ENCODE results near the gene EDDM3A. TPM values are rescaled to one million over a fixed set of nuclear protein-coding genes. Genes with fewer than 3 reads are reported as not detected.
"Not testable (repeated sequence)": the region's sequence is repeated elsewhere in the genome, so short reads cannot be mapped to it uniquely, and the experiment has no call there.

Gene EDDM3A
- total RNA-seq, 2 experiments from 2014 or later = not detected

DNA sequence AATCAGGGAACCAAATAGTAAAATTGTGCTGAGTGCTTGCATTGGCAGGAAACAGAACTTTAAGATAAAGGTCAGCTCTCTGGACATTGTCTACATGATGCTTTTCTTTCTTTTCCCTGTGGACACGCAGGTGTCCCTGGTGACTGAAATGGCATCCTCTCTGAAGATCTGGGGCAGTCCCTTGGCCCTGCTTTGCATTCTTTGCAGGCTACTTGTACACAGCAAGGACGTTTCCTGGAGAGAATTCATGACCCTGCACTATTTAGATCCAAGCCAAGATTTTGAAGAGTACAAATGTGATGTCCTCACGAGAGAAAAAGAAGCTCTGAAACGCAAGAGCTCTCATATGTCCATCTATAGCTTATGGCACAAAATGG, 11.3 kb upstream of the EDDM3A start:
- ChIA-PET POLR2A (no interaction called here), CTCF (no interaction called here)
- Mint-ChIP-seq H3K4me3 (no peak overlapping the region), H3K27ac (no peak overlapping the region), H3K9me3 (ENCODE audit: insufficient read depth) (no peaks in the 10 kb centered on the region), H3K4me1 (ENCODE audit: low read depth) (no peaks in the 10 kb centered on the region), H3K36me3 (ENCODE audit: low read depth) (no peaks in the 10 kb centered on the region), H3K27me3 (ENCODE audit: low read depth) (no peaks in the 10 kb centered on the region)
- DNase-seq = no peak
- ATAC-seq = no peak

DNA sequence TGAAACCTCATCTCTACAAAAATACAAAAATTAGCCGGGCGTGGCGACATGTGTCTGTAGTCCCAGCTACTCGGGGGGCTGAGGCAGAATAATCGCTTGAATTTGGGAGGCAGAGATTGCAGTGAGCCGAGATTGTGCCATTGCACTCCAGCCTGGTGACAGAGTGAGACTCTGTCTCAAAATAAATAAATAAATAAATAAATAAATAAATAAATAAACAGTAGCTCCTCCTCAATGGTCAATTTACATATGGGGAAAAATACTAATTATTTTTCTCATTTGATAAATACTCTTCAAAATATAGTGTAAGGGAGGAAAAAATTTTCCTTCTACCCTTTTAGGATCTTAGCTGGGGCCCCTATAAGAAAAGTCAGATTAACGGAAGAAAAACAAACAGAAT, 7.4 kb upstream of the EDDM3A start:
- H3K27me3 Mint-ChIP-seq (ENCODE audit: low read depth); POLR2A ChIA-PET; ATAC-seq: not testable (repeated sequence)

DNA sequence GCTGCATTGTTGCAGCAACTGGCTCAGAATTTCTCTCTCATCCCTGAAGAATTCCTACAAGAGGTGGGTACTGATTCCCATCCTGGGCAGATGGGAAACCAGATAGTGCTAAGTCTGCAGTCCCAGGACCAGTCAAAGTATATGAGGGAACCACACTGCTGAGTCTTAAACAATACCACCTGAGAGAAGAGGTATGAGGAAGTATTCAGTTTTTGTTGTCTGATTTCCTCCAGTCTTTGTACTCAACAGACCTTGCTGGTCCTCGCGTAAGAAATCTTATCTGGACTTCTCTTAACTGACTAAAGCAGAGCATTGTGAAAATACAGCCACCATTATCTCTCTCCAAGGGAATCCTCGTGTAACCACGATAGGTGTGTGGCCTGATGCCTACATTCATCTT, 3.6 kb upstream of the EDDM3A start:
- no peaks in the 10 kb centered on the region for H3K9me3 Mint-ChIP-seq (ENCODE audit: insufficient read depth)
- no peak overlapping the region for H3K27ac Mint-ChIP-seq
- POLR2A ChIA-PET = no interaction called here

More for the DNA sequence above, 7.4 kb upstream of the EDDM3A start:
- DNase-seq; H3K4me1 Mint-ChIP-seq (ENCODE audit: low read depth); H3K9me3 Mint-ChIP-seq (ENCODE audit: insufficient read depth); H3K4me3 Mint-ChIP-seq; H3K27ac Mint-ChIP-seq; H3K36me3 Mint-ChIP-seq (ENCODE audit: low read depth): not testable (repeated sequence)
- CTCF ChIA-PET = interaction anchor here (1.0 to 1.8 kb wide), 3 partner anchors 22 to 135 kb away, joined by 3 to 5 read pairs (median 5); no protein-coding TSS in a partner anchor

DNA sequence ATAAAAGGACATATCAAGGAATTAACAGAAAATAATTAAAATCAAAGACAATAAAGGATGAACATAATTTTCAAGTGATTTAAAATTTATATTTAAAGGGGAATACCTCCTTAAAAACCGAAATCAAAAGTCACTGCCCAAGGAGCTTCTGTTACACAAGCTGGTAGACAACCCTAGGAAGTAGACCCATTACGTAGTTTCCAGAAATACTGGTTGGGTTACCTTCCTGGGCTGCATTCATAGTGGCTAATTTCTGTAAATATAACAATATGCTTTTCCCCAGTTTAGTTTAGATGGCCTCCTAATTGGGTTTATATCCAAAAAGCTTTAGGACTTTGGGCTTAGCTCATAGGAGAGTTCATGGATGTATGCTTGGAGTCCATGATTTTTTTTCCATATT, 2.1 kb upstream of the EDDM3A start:
- Mint-ChIP-seq H3K27ac (no peak overlapping the region), H3K9me3 (ENCODE audit: insufficient read depth) (no peaks in the 10 kb centered on the region), H3K36me3 (ENCODE audit: low read depth) (no peaks in the 10 kb centered on the region), H3K4me3 (no peak overlapping the region), H3K27me3 (ENCODE audit: low read depth) (peaks cover 6% of the 10 kb centered on the region), H3K4me1 (ENCODE audit: low read depth) (no peaks in the 10 kb centered on the region)
- ATAC-seq (no peak), DNase-seq (no peak)
- POLR2A ChIA-PET = no interaction called here
- CTCF ChIA-PET = interaction anchor here (1.4 kb wide), 1 partner anchor 228 kb away, joined by 3 read pairs; no protein-coding TSS in a partner anchor

More for the DNA sequence above, 3.6 kb upstream of the EDDM3A start:
- CTCF ChIA-PET = interaction anchor here (0.7 kb wide), 1 partner anchor 229 kb away, joined by 4 read pairs; no protein-coding TSS in a partner anchor
- Mint-ChIP-seq H3K4me3 (no peak overlapping the region), H3K4me1 (ENCODE audit: low read depth) (no peaks in the 10 kb centered on the region), H3K27me3 (ENCODE audit: low read depth) (peaks cover 6% of the 10 kb centered on the region), H3K36me3 (ENCODE audit: low read depth) (no peaks in the 10 kb centered on the region)
- ATAC-seq (no peak), DNase-seq (no peak)

DNA sequence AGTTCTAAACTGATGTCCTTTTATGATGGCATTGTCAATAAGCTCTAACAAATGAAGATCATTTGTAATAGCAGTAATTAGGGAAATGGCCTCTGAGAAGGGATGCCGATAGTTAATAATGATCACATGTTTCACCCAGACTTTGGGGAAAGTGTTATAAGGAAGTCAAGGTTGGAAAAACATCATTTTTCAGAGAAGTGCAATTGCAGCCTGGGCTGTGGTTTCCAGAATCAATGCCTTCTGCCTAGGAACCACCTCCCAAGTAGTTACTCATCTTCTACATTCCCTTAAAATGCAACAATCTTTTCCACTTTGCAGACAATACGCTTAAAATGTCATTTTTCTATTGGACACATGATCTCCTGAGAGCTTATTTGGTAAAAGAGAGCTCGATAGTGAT, 879 bp downstream of the EDDM3A start:
- H3K36me3 Mint-ChIP-seq (ENCODE audit: low read depth) = no peaks in the 10 kb centered on the region
- ChIA-PET POLR2A (no interaction called here), CTCF (interaction anchor here (1.0 to 1.5 kb wide), 2 partner anchors 27 to 111 kb away, joined by 3 to 5 read pairs; no protein-coding TSS in a partner anchor)
- H3K4me3 Mint-ChIP-seq = no peak overlapping the region
- H3K27ac Mint-ChIP-seq = no peak overlapping the region
- no peak for ATAC-seq
- H3K27me3 Mint-ChIP-seq (ENCODE audit: low read depth) = peaks cover 8% of the 10 kb centered on the region
- DNase-seq = no peak
- no peaks in the 10 kb centered on the region for H3K4me1 Mint-ChIP-seq (ENCODE audit: low read depth)
- H3K9me3 Mint-ChIP-seq (ENCODE audit: insufficient read depth) = no peaks in the 10 kb centered on the region

DNA sequence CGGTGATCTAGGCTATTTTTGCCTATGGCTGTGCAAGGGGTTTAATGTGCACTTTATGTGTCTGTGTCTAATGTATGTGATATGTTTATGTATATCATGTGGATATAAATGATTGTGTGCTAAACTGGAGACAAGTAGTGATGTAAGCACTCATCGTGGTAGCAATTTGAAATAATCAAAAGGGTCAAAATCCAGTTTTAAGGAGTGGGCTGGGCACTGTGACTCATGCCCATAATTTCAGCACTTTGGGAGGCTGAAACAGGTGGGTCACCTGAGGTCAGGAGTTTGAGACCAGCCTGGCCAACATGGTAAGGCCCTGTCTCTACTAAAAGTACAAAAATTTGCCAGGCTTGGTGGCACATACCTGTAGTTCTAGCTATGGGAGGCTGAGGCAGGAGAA, 2.8 kb downstream of the EDDM3A start:
- no peaks in the 10 kb centered on the region for H3K36me3 Mint-ChIP-seq (ENCODE audit: low read depth)
- H3K9me3 Mint-ChIP-seq (ENCODE audit: insufficient read depth) = peaks cover 7% of the 10 kb centered on the region
- ATAC-seq (no peak), DNase-seq (no peak)
- peaks cover 4% of the 10 kb centered on the region for H3K27me3 Mint-ChIP-seq (ENCODE audit: low read depth)
- H3K4me1 Mint-ChIP-seq (ENCODE audit: low read depth) = no peaks in the 10 kb centered on the region
- ChIA-PET POLR2A (no interaction called here), CTCF (no interaction called here)
- no peak overlapping the region for H3K27ac Mint-ChIP-seq
- H3K4me3 Mint-ChIP-seq = no peak overlapping the region

DNA sequence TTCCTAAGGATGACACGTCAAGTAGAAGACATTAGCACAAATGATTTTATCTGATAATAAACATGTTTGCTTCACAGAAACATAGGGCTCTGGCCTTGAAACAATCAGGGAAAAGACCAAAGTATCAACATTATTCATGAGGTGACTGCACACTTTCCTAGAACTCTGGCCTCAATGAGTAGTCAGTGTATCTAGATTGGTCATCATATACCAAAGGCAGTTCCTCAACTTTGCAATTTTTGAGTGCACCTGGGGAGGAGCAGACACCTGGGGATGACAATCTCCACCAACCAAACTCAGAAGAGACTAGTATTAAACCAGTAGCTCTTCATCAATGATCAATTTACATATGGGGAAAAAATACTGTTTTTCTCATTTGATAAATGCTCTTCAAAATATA, 4.5 kb downstream of the EDDM3A start:
- Mint-ChIP-seq H3K27ac (no peak overlapping the region), H3K4me1 (ENCODE audit: low read depth) (no peaks in the 10 kb centered on the region), H3K9me3 (ENCODE audit: insufficient read depth) (peaks cover 9% of the 10 kb centered on the region), H3K36me3 (ENCODE audit: low read depth) (no peaks in the 10 kb centered on the region), H3K27me3 (ENCODE audit: low read depth) (peaks cover 4% of the 10 kb centered on the region), H3K4me3 (no peak overlapping the region)
- POLR2A ChIA-PET = no interaction called here
- no peak for DNase-seq
- ATAC-seq = no peak
- CTCF ChIA-PET = interaction anchor here (1.1 kb wide), 1 partner anchor 107 kb away, joined by 3 read pairs; no protein-coding TSS in a partner anchor

DNA sequence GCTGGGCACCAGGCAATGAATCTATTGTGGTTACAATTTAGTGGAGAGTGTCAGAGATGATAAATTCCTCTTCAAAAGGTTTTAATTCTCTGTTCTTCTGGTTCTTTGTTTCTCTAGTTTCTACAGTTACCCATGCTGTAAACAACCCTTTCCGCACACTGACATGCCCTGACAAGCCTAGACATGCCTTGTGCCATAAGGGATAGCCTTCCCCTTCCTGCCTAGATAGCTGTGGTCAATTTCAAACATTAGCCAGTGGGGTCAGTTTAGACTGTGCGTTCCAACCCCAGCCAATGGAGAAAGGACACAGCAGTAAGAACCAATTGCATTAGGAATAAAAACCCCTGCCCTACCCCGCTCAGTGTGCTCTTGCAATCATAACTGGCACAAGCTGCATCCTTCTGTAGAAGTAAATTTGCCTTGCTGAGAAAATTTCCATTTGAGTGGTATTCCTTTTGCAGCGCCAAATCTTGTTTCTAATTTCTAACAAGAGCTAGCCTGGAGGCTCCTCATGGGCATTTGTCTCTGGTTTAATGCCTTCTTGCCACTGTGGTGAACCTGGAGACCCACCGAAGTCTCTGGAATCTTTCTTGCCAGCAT, 6.4 kb downstream of the EDDM3A start:
- Mint-ChIP-seq H3K4me3 (no peak overlapping the region), H3K27me3 (ENCODE audit: low read depth) (peaks cover 6% of the 10 kb centered on the region), H3K4me1 (ENCODE audit: low read depth) (no peaks in the 10 kb centered on the region), H3K9me3 (ENCODE audit: insufficient read depth) (peaks cover 9% of the 10 kb centered on the region), H3K27ac (no peak overlapping the region), H3K36me3 (ENCODE audit: low read depth) (no peaks in the 10 kb centered on the region)
- POLR2A ChIA-PET = no interaction called here
- ATAC-seq = no peak
- DNase-seq = no peak
- CTCF ChIA-PET = no interaction called here

DNA sequence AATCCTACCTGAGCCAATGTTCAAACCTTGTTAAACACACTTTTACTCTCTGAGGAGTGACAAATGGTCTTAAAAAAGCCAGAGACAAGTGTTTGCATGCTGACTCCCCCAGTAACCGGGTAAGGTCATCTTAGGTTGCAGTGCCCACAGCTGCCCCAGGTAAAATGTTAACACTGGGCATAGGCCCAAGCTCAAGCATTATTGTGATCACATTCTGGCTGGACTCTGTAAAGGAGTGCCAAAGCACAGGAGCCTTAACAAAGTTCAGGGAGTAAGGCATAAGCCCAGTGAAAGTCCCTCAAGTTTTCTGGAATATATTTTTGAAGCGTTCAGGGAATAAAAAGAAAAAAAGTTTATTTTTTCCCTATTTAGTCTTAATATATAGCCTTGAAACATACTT, 8.6 kb downstream of the EDDM3A start:
- CTCF ChIA-PET = interaction anchor here (1.4 kb wide), 1 partner anchor 15 kb away, joined by 3 read pairs; no protein-coding TSS in a partner anchor
- DNase-seq = no peak

DNA sequence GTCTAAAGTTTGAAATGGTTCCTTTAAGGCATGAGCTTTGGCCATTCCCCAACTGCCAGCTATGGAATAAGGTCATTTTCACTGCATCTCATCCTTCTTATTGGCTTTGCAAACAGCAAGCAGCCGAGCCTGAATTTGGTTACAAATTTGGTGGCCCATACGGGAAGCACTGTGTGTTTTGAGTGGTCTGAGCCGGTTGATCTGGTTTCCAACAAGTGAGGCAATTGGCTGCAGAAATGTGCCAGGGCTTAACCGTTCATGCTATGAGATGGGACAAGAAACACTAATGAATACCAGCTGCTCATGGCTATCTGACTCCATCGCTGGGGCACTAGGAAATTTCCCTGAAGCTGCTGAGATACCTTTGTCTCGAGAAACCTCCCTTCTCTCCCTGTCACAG, 9.3 kb downstream of the EDDM3A start:
- ATAC-seq (no peak), DNase-seq (no peak)
- H3K27me3 Mint-ChIP-seq (ENCODE audit: low read depth) = peaks cover 6% of the 10 kb centered on the region
- no peaks in the 10 kb centered on the region for H3K4me1 Mint-ChIP-seq (ENCODE audit: low read depth)
- no peaks in the 10 kb centered on the region for H3K36me3 Mint-ChIP-seq (ENCODE audit: low read depth)
- H3K4me3 Mint-ChIP-seq = no peak overlapping the region
- H3K27ac Mint-ChIP-seq = no peak overlapping the region
- POLR2A ChIA-PET = no interaction called here
- H3K9me3 Mint-ChIP-seq (ENCODE audit: insufficient read depth) = peaks cover 9% of the 10 kb centered on the region
- CTCF ChIA-PET = interaction anchor here (1.4 kb wide), 2 partner anchors 16 to 103 kb away, joined by 3 to 8 read pairs; no protein-coding TSS in a partner anchor

More for the DNA sequence above, 8.6 kb downstream of the EDDM3A start:
- H3K27me3 Mint-ChIP-seq (ENCODE audit: low read depth) = peaks cover 6% of the 10 kb centered on the region
- H3K27ac Mint-ChIP-seq = no peak overlapping the region
- H3K36me3 Mint-ChIP-seq (ENCODE audit: low read depth) = no peaks in the 10 kb centered on the region
- no peaks in the 10 kb centered on the region for H3K4me1 Mint-ChIP-seq (ENCODE audit: low read depth)
- ATAC-seq = no peak
- POLR2A ChIA-PET = no interaction called here
- H3K4me3 Mint-ChIP-seq = no peak overlapping the region
- peaks cover 9% of the 10 kb centered on the region for H3K9me3 Mint-ChIP-seq (ENCODE audit: insufficient read depth)

DNA sequence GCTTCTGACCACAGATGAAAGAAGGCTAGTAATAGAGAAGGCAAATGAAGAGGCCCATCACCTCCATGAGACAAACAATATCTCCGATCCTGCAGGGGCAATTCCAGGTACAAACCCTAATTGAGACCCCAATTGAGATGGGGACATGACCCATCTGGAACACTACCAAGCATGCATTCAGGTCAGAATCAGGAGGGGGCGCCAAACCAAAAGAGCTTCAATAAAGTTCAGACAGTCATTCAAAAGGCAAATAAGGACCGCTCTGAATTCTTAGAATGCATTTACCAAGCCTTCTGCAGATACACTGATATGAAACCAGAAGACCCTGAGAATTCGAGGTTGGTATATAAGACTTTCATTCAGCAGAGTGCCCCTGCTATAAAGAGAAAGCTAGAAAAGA, 12.3 kb downstream of the EDDM3A start:
- CTCF ChIA-PET = interaction anchor here (0.7 to 1.5 kb wide), 7 partner anchors 12 to 213 kb away, joined by 3 to 7 read pairs (median 3); no protein-coding TSS in a partner anchor
- H3K9me3 Mint-ChIP-seq (ENCODE audit: insufficient read depth) = peaks cover 5% of the 10 kb centered on the region
- peaks cover 3% of the 10 kb centered on the region for H3K27me3 Mint-ChIP-seq (ENCODE audit: low read depth)
- ATAC-seq = no peak
- POLR2A ChIA-PET = no interaction called here
- no peaks in the 10 kb centered on the region for H3K36me3 Mint-ChIP-seq (ENCODE audit: low read depth)
- DNase-seq = peak; percentile 45
- H3K4me3 Mint-ChIP-seq = no peak overlapping the region
- H3K27ac Mint-ChIP-seq = no peak overlapping the region
- H3K4me1 Mint-ChIP-seq (ENCODE audit: low read depth) = no peaks in the 10 kb centered on the region

DNA sequence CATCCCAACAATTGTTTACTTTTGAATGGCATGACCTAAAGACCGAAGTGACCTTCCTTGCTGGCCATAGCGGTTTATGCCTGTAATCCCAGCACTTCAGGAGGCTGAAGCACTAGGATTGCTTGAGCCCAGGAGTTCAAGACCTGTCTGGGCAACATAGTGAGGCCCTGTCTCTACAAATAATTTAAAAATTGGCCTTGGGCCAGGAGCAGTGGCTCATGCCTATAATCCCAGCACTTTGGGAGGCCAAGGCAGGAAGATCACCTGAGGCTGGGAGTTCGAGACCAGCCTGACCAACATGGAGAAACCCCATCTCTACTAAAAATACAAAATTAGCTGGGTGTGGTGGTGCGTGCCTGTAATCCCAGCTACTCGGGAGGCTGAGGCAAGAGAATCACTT, 13.8 kb downstream of the EDDM3A start:
- ATAC-seq; H3K9me3 Mint-ChIP-seq (ENCODE audit: insufficient read depth); CTCF ChIA-PET; H3K27ac Mint-ChIP-seq; DNase-seq; H3K27me3 Mint-ChIP-seq (ENCODE audit: low read depth); H3K4me3 Mint-ChIP-seq; H3K36me3 Mint-ChIP-seq (ENCODE audit: low read depth); POLR2A ChIA-PET; H3K4me1 Mint-ChIP-seq (ENCODE audit: low read depth): not testable (repeated sequence)

DNA sequence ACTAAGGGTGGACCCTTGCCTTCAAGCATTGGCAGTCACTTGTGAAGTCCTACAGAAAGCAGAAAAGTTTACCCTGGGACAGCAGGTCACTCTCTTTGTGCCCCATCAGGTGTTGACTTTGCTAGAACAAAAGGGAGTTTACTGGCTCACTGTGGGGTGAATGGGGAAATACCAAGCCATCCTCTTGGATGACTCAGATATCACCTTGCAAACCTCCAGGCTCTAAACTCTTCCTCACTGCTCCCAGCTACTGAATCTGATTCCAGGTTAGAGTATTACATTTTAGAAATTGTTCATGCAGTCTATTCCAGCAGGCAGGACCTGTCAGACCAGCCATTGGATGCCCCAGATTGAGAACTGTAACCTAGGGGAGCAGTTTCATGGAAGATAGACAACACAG, 15.3 kb downstream of the EDDM3A start:
- Mint-ChIP-seq H3K27me3 (ENCODE audit: low read depth) (peaks cover 3% of the 10 kb centered on the region), H3K27ac (no peak overlapping the region), H3K4me3 (no peak overlapping the region), H3K9me3 (ENCODE audit: insufficient read depth) (no peaks in the 10 kb centered on the region), H3K4me1 (ENCODE audit: low read depth) (no peaks in the 10 kb centered on the region), H3K36me3 (ENCODE audit: low read depth) (no peaks in the 10 kb centered on the region)
- ChIA-PET POLR2A (no interaction called here), CTCF (no interaction called here)
- DNase-seq (no peak), ATAC-seq (no peak)

Data from activated CD8-positive, alpha-beta T cell treated with anti-CD3 and anti-CD28 coated beads, Interleukin-2, amount 10 ng/mL, durations not matched to agents 7 days and 5 days (primary cell).